ENCODE data around the gene RASEF. TPM values are rescaled to one million over a fixed set of nuclear protein-coding genes. Genes with fewer than 3 reads are reported as not detected.
"Not testable (repeated sequence)": the region's sequence is repeated elsewhere in the genome, so short reads cannot be mapped to it uniquely, and the experiment has no call there.

Gene RASEF
- polyA plus RNA-seq, 4 donors: 2.2 to 14.6 (median 4.7) TPM

DNA sequence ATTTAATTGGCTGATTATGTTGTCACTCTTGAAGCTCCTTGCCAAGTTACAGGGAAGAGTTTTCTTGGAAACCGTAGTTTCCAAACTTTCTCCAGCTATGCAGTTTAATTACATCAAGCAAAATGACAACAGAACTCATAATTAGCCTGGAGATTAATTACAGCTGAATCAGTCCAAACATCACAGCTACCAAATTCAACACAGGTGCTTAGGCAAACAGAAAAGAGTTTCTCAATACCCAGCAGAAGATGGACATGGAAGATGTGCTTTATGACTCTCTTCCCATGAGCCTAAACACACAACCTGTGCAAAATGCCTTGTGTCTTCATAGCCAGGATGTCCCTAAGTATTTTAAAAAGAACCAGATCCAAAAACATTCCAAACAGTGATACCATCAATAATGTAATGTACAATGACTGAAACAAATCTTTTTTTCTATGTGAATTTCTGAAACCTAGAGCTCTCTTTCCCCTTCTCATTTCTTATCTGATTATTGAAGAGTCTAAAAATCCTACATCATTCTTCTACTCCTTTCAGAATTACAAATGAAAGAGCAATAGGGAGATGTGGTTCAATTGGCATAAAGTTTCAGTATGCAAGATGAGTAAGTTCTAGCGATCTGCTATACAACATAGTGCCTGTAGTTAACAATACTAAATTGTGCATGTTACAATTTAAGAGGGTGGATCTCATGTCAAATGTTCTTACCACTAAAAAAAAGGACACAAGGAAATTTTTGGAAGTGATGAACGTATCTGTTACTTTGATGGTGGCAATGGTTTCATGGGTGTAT, 124.3 kb downstream of the RASEF start:
- 68 to 70% (median 70%) methylated on average over 3 of the region's 3 CpGs for WGBS, 3 donors
- Histone ChIP-seq H3K4me3 (ENCODE audit: low read depth in 1 of 3, low read length in 3 of 3) (no peak overlapping the region), H3K9me3 (ENCODE audit: control insufficient read depth in 2 of 2, insufficient read depth in 1 of 2, low read depth in 1 of 2, low read length in 1 of 2) (no peaks in the 10 kb centered on the region), H3K27ac (ENCODE audit: low read depth in 1 of 3, low read length in 2 of 3) (no peak overlapping the region), H3K27me3 (ENCODE audit: control insufficient read depth in 3 of 3, insufficient read depth in 3 of 3, low read length in 3 of 3) (no peaks in the 10 kb centered on the region), H3K36me3 (ENCODE audit: control insufficient read depth in 3 of 3, insufficient read depth in 2 of 3, low read depth in 1 of 3, low read length in 3 of 3) (no peaks in the 10 kb centered on the region), H3K4me1 (ENCODE audit: control insufficient read depth in 3 of 3, insufficient read depth in 2 of 3, low read depth in 1 of 3, low read length in 2 of 3) (no peaks in the 10 kb centered on the region)
- FAIRE-seq (no peak), DNase-seq (no peak)

DNA sequence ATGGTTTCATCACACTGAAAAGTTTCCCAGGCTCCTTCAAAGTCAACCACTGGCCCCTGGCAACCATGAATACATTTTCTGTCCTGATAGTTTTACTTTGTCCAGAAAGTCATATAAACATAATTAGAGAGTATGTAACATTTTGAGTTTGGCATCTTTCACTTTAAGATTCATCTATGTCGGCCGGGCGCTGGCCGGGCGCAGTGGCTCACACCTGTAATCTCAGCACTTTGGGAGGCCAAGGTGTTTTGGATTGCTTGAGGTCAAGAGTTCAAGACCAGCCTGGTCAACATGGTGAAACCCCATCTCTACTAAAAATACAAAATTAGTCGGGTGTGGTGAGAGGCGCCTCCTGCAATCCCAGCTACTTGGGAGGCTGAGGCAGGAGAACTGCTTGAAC, 126.4 kb downstream of the RASEF start:
- not testable (repeated sequence) for FAIRE-seq; H3K36me3 ChIP-seq (ENCODE audit: control insufficient read depth in 3 of 3, insufficient read depth in 2 of 3, low read depth in 1 of 3, low read length in 3 of 3); H3K27ac ChIP-seq (ENCODE audit: low read depth in 1 of 3, low read length in 2 of 3); H3K4me1 ChIP-seq (ENCODE audit: control insufficient read depth in 3 of 3, insufficient read depth in 2 of 3, low read depth in 1 of 3, low read length in 2 of 3); H3K9me3 ChIP-seq (ENCODE audit: control insufficient read depth in 2 of 2, insufficient read depth in 1 of 2, low read depth in 1 of 2, low read length in 1 of 2); H3K4me3 ChIP-seq (ENCODE audit: low read depth in 1 of 3, low read length in 3 of 3); DNase-seq; H3K27me3 ChIP-seq (ENCODE audit: control insufficient read depth in 3 of 3, insufficient read depth in 3 of 3, low read length in 3 of 3)
- 89 to 96% (median 95%) methylated on average over 7 of the region's 7 CpGs for WGBS, 3 donors

DNA sequence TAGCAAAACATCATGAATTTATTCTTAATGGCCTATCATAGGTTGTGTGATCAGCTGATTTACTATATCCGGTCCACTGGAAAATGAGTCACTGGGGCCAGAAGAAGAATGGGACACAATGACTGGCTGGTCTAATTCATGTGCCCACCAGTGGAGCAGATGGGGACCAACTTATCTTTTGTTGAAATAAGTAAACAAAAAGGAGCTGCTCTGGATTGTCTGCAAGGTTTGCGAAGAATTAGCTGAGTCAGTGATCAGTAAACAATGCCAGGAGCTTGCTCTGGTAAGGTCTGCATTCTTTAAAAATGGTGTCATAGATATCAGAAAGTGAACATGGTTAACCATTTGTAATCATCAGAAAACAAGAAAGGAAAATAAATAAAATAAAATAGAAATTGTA, 128.0 kb downstream of the RASEF start:
- Histone ChIP-seq H3K4me1 (ENCODE audit: control insufficient read depth in 3 of 3, insufficient read depth in 2 of 3, low read depth in 1 of 3, low read length in 2 of 3) (no peaks in the 10 kb centered on the region), H3K27ac (ENCODE audit: low read depth in 1 of 3, low read length in 2 of 3) (no peak overlapping the region), H3K9me3 (ENCODE audit: control insufficient read depth in 2 of 2, insufficient read depth in 1 of 2, low read depth in 1 of 2, low read length in 1 of 2) (no peaks in the 10 kb centered on the region), H3K4me3 (ENCODE audit: low read depth in 1 of 3, low read length in 3 of 3) (no peak overlapping the region), H3K36me3 (ENCODE audit: control insufficient read depth in 3 of 3, insufficient read depth in 2 of 3, low read depth in 1 of 3, low read length in 3 of 3) (no peaks in the 10 kb centered on the region), H3K27me3 (ENCODE audit: control insufficient read depth in 3 of 3, insufficient read depth in 3 of 3, low read length in 3 of 3) (no peaks in the 10 kb centered on the region)
- 25 to 54% (median 35%) methylated on average over 2 of the region's 2 CpGs for WGBS, 3 donors
- no peak for FAIRE-seq
- DNase-seq: peak; percentile 9 to 15

DNA sequence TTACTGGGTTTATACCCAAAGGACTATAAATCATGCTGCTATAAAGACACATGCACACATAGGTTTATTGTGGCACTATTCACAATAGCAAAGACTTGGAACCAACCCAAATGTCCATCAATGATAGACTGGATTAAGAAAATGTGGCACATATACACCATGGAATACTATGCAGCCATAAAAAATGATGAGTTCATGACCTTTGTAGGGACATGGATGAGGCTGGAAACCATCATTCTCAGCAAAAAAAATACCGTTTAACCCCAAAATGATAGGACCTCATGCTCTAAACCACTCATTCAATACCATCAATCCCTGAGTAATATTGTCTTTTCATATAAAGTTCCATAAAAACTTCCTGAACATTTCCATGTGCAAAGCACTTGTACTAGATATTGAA, 128.9 kb downstream of the RASEF start:
- FAIRE-seq; H3K4me3 ChIP-seq (ENCODE audit: low read depth in 1 of 3, low read length in 3 of 3); H3K9me3 ChIP-seq (ENCODE audit: control insufficient read depth in 2 of 2, insufficient read depth in 1 of 2, low read depth in 1 of 2, low read length in 1 of 2); H3K27me3 ChIP-seq (ENCODE audit: control insufficient read depth in 3 of 3, insufficient read depth in 3 of 3, low read length in 3 of 3); H3K4me1 ChIP-seq (ENCODE audit: control insufficient read depth in 3 of 3, insufficient read depth in 2 of 3, low read depth in 1 of 3, low read length in 2 of 3); DNase-seq; H3K27ac ChIP-seq (ENCODE audit: low read depth in 1 of 3, low read length in 2 of 3); H3K36me3 ChIP-seq (ENCODE audit: control insufficient read depth in 3 of 3, insufficient read depth in 2 of 3, low read depth in 1 of 3, low read length in 3 of 3): not testable (repeated sequence)
- 57 to 73% (median 64%) methylated on average over 1 of the region's 1 CpG for WGBS, 3 donors

DNA sequence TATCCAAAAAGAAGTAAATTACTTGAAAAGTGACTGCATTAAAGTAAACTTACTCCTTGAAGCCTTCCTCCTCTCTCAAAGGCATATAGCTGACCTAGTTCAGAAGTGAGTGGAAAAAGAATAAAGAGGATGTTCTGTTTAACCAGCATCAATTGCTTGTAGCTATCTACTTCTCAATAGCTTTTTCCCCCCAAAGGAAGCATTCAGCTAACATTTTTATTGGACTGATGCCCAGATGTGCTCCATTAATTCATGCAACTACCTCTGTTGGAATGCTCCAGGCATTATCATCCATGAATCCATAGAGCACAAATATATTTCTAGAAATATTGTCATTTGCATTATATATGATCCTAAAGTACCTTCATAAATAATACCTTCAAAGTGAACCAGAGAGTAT, 132.8 kb downstream of the RASEF start:
- Histone ChIP-seq H3K4me3 (ENCODE audit: low read depth in 1 of 3, low read length in 3 of 3) (no peak overlapping the region), H3K4me1 (ENCODE audit: control insufficient read depth in 3 of 3, insufficient read depth in 2 of 3, low read depth in 1 of 3, low read length in 2 of 3) (no peaks in the 10 kb centered on the region), H3K27me3 (ENCODE audit: control insufficient read depth in 3 of 3, insufficient read depth in 3 of 3, low read length in 3 of 3) (no peaks in the 10 kb centered on the region), H3K27ac (ENCODE audit: low read depth in 1 of 3, low read length in 2 of 3) (no peak overlapping the region), H3K9me3 (ENCODE audit: control insufficient read depth in 2 of 2, insufficient read depth in 1 of 2, low read depth in 1 of 2, low read length in 1 of 2) (no peaks in the 10 kb centered on the region), H3K36me3 (ENCODE audit: control insufficient read depth in 3 of 3, insufficient read depth in 2 of 3, low read depth in 1 of 3, low read length in 3 of 3) (no peaks in the 10 kb centered on the region)
- DNase-seq: no peak
- no peak for FAIRE-seq

Measured in small intestine (tissue), 7 donors.